HG03108 (cell line): ENCODE data around the gene TMEM81.

ENCODE experiments used
- ATAC-seq: cut with Tn5 transposase; IDR thresholded peaks from one replicate; pipeline ENCODE4 v1.9.1; 2021; ENCODE audit warnings: moderate library complexity; ENCODE audit not compliant: unreplicated experiment

TMEM81 gene

DNA sequence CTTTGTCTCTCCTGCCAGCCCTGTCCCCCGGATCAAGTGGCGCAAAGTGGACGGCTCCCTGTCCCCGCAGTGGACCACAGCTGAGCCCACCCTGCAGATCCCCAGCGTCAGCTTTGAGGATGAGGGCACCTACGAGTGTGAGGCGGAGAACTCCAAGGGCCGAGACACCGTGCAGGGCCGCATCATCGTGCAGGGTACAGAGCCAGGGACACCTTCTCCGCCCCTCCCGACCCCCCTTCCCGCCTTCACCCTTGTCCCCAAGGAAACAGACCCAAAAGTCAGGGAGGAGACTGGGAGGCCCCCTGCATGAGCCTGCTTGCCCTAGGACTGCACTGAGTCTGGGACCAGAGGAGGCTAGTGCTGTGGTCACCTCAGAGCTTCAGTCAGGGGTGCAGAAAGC, 23.0 kb downstream of the TMEM81 start:
- ATAC-seq, result no peak

DNA sequence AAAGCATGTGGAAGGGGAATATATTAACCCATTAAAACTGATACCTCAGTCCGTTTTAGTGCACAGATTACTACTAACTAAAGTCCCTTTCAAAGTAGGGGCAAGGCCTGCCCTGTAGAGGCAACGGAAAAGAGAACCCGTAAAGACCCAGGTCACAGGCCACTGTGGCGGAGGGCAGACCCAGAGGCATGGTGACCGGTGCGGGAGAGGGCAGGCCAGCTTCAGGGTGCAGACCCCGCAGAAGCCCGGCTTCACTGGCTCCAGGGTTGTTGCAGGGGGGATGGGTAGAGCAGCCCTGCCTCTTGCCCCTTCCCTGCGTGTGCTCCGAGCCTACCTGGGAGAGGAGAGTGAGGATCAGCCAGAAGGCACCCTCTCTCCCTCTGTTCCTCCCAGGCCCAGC, 23.5 kb downstream of the TMEM81 start:
- no peak for ATAC-seq

DNA sequence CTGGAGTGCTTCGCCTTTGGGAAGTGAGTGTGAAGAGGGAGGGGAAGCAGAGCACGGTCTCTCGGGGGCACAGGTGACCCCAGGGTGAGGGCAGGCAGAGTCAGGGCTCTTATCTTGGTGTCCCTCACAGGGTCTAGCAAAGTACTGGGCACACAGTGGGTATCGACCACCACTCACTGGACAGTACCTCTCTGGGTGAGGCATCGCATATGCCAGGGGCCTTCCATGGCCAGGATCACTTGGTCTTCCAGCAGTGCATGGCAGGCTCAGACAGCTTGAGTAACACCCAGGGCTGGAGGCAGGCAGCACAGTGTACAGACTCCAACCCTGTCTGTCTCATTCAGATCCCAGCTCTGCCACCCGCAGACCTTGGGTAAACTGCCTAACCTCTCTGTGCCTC, 24.6 kb downstream of the TMEM81 start:
- no peak for ATAC-seq

DNA sequence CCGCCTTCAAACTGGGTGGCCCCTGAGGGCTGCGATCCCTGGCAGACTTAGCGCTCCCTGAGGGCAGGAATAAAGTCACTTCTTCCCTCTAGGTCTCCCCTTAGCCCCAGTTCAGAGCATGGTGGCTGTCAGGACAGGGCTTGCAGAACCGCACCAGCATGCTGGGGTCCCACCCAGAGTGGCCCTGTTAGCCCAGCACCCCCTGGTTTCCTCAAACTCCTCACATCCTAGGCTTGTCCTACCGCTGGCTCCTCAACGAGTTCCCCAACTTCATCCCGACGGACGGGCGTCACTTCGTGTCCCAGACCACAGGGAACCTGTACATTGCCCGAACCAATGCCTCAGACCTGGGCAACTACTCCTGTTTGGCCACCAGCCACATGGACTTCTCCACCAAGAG, 25.4 kb downstream of the TMEM81 start:
- ATAC-seq, result no peak

DNA sequence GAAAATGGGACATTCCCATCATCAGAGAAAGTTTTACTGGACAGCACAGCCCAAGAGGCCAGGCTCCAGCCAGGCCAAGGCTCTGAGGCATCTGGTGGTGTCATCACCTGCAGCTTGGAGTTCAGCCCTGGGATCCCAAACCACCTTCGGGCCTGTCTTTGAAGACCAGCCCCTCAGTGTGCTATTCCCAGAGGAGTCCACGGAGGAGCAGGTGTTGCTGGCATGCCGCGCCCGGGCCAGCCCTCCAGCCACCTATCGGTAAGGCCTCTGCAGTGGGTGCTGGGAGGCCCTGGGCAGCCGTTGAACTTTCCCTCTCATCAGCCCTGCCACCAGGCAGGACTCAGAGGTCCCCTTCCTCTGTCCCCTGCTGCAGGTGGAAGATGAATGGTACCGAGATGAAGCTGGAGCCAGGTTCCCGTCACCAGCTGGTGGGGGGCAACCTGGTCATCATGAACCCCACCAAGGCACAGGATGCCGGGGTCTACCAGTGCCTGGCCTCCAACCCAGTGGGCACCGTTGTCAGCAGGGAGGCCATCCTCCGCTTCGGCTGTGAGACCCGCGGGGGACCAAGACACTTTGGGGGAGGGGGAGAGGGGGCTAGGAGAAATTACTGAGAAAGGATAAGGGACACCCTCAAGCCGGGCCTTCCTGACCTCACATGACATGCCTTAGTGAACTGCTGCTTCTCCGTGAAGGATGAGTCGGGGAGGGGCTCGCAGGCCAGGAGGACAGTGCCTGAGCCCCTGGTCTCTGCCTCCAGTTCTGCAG, 26.3 kb downstream of the TMEM81 start:
- no peak for ATAC-seq

- no peak for ATAC-seq
Measured at GRCh38 chr1:205056956-205057568, 27.2 kb downstream of the TMEM81 start.

- no peak for ATAC-seq
Measured at GRCh38 chr1:205056188-205056611, 28.1 kb downstream of the TMEM81 start.

GRCh38 chr1:205054013-205054412, 30.2 kb downstream of the TMEM81 start:
- no peak for ATAC-seq

DNA sequence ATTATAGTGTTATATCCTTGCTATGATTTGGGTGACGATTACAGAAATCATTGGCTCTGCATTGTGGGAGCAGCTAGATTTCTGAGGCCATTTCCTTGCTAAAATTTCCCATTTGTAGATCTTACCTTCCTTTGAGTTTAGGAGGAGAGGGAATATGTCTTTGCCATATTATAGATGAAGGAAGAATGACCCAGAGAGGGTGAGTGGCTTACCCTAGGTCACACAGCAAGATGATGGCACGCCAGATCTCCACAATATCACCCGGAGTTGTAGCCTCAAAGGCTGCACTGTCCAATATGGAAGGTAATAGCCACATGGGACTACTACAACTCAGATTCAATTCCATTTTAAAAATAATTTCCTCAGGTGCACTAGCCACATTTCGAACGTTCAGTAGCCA, 31.0 kb downstream of the TMEM81 start:
- no peak for ATAC-seq

DNA sequence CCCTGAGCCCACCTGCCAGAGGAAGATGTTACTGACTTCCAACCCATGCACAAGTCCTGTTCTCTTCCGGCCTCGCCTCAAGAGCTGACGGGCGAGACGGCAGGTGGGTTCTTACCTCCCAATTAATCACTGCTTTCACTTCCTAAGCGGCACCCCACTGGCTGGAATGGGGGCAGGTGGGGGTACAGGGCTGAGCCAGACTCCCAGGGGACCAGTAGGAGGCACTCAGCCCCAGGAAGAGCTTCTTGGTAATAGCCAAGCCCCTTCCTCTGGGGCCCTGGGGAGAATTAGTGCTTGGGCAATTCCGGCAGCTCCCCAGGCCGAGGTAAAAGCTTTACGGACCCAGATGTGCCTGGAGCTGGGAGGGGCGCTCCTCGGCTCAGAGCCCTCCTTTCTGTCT, 31.6 kb downstream of the TMEM81 start:
- ATAC-seq, result no peak

- ATAC-seq, result no peak
Measured at GRCh38 chr1:205049479-205049878, 34.8 kb downstream of the TMEM81 start.

DNA sequence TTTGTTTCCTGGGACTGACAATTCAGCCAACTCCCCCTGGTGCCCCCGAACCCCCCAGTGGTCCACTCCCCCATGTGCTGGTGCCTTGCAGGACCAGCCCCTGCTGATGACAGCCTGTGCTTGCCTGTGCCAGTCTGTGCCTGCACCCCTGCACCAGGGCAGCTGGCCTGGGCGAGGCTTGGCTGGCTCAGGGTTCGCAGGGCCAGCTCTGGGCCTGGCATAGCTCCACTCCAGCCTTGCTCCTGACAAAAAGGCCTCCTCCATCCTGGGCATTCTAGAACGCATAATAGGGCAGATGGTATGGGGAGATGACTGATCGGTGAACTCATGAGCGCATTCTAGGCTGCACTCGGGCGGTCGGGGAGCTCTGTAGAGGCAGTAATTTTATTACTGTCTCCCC, 35.9 kb downstream of the TMEM81 start:
- ATAC-seq, result no peak

DNA sequence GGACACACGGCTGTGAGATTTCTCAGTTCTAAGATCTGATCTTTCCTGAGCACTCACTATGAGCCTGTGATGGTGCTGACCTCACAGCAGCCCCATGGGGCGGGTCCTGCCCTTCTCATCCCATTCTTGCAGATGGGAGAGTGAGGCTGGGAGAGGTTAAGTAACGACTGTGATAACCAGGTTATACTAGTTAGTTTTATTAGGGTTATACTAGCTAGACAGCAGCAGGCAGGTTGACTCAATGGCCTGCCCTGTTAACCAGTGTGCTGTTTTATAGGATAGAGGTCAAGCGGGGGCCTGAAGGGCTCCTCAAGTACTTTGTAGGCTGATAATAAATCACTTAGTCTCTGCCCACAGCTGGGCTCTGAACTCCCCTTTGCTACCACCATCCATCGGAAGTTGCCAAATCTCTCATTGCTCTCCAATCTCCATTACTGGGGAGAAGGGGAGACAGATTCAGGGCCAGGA, 36.5 kb downstream of the TMEM81 start:
- no peak for ATAC-seq

- no peak for ATAC-seq
Measured at GRCh38 chr1:205046870-205047269, 37.4 kb downstream of the TMEM81 start.

GRCh38 chr1:205045146-205045545, 39.1 kb downstream of the TMEM81 start:
- ATAC-seq, result no peak

DNA sequence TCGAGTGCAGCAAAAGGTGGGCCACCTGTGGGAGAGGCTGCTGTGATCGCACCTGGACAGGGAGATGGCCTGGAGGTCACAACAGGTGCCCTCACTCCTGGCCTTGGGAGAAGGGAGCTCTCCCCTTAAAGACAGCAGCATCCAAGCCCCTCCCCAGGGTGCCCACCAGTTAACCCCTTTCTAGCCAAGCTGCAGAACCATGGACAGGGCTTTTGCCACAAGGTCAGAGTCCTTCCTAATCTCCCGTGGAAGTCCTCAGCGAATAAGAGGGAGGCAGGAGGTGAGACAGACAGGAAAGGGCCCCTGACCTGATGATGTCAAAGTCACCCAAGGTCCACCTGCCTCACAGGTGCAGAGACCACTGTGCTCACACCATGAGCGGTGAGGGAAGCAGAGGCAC, 39.5 kb downstream of the TMEM81 start:
- no peak for ATAC-seq

DNA sequence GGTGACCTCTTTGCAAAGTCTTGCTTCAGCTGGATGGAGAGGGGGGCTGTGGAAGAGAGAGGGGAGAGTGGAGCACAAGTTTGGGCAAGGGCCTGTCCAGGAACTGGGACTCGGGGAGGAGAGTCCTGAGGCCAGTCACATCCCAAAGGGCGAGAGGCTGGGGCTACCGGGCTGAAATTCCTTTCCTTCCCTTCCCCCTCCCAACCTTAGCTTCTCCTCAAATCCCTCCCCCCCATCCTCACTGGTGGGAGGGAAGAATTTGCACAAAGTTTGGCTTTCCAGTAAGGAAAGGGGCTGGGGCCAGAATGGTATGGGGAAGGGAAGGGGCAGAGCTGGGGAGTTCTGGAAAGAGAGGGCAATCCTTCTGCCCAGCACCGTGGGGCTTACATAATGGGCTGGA, 40.4 kb downstream of the TMEM81 start:
- no peak for ATAC-seq

GRCh38 chr1:205042911-205043806, 41.1 kb downstream of the TMEM81 start, which contains the start of gene CNTN2:
Gene CNTN2, plus strand, starts transcription at chr1:205043212. Its CDS starts 9,974 bp downstream, at chr1:205053186.
- no peak for ATAC-seq

GRCh38 chr1:205041998-205042910, 42.0 kb downstream of the TMEM81 start:
- ATAC-seq, result no peak

DNA sequence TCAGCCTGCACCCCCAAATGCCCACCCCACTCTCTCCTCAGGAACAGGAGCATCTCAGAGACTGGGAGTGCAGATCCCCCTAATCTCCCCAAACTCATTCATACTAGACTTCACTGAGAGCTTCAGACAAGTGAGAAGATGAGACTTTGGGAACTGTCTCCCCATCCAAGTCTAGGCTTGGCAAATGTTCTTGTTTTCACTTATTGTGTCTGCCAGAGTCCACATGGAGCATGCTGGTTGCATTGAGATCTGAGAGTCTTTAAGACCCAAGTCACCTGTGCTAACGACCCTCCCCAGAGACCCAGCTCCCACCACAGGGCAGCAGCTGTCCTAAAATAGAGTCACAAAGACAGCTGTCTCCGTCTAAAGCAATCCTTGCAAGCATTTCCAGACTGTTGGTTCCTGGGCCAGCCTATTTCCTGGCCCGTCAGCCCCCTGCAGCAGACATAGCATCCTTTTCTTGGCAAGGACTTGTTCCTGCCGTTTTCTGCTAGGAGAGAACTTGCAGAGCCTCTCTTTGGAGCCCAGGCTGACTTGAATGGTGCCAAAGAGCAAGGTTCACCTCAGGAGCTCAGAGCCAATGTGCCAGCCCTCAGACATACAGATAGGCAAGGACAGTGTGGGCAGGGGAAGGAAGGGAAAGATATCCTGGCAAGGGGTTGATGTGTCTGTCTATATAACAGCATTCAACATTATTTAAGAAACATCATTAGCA, 43.1 kb downstream of the TMEM81 start:
- ATAC-seq, result no peak
